Mucosa of stomach (tissue), 1 donor: ENCODE data around the gene PSMD1.
"Not testable (repeated sequence)": the region's sequence is repeated elsewhere in the genome, so short reads cannot be mapped to it uniquely, and the experiment has no call there.

ENCODE experiments used
- H3K27me3 ChIP-seq: one replicate; pipeline ENCODE4 v1.7.0; 2013; ENCODE audit warnings: mild to moderate bottlenecking, low read length; ENCODE audit not compliant: control insufficient read depth, insufficient read depth
- H3K36me3 ChIP-seq: one replicate; pipeline ENCODE4 v1.7.0; 2013; ENCODE audit warnings: low read length; ENCODE audit not compliant: control insufficient read depth, insufficient read depth
- H3K4me1 ChIP-seq: one replicate; pipeline ENCODE4 v1.7.0; 2013; ENCODE audit warnings: mild to moderate bottlenecking, low read length; ENCODE audit not compliant: control insufficient read depth, insufficient read depth
- H3K4me3 ChIP-seq: one replicate; pipeline ENCODE4 v1.7.0; 2013; ENCODE audit warnings: low read length
- H3K9ac ChIP-seq: one replicate; pipeline ENCODE4 v1.7.0; 2013; ENCODE audit warnings: mild to moderate bottlenecking, low read length, moderate library complexity
- H3K9me3 ChIP-seq: one replicate; pipeline ENCODE4 v1.7.0; 2013; ENCODE audit warnings: mild to moderate bottlenecking, low read length, moderate library complexity; ENCODE audit not compliant: control insufficient read depth
- donor health status: Pancreatic carcinoma.

The PSMD1 gene

GRCh38 chr2:231176066-231176465, 119.4 kb downstream of the PSMD1 start:
- Histone ChIP-seq H3K4me1 (no peaks in the 10 kb centered on the region), H3K27me3 (no peaks in the 10 kb centered on the region), H3K4me3 (no peak overlapping the region), H3K9ac (no peak overlapping the region), H3K9me3 (no peaks in the 10 kb centered on the region), H3K36me3 (no peaks in the 10 kb centered on the region)

GRCh38 chr2:231177156-231178025, 120.7 kb downstream of the PSMD1 start:
- Histone ChIP-seq H3K4me3 (no peak overlapping the region), H3K9me3 (no peaks in the 10 kb centered on the region), H3K27me3 (no peaks in the 10 kb centered on the region), H3K9ac (no peak overlapping the region), H3K4me1 (no peaks in the 10 kb centered on the region), H3K36me3 (no peaks in the 10 kb centered on the region)

DNA sequence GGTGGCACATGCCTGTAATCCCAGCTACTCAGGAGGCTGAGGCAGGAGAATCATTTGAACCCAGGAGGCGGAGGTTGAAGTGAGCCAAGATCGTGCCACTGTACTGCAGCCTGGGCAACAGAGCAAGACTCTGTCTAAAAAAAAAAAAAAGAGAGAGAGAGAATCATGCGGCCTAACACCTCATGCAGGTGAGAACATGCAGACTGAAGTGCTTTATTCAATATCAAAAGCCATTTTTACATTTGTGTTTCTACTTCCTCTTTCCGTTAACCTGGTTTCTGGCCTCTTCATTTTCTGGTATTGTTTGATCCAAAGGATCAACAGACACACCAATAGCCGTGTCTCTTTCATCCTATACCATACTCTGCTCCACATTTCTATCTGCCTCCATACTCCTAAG, 122.1 kb downstream of the PSMD1 start:
- not testable (repeated sequence) for H3K4me3 ChIP-seq, H3K9ac ChIP-seq, H3K4me1 ChIP-seq, H3K36me3 ChIP-seq, H3K27me3 ChIP-seq, H3K9me3 ChIP-seq

DNA sequence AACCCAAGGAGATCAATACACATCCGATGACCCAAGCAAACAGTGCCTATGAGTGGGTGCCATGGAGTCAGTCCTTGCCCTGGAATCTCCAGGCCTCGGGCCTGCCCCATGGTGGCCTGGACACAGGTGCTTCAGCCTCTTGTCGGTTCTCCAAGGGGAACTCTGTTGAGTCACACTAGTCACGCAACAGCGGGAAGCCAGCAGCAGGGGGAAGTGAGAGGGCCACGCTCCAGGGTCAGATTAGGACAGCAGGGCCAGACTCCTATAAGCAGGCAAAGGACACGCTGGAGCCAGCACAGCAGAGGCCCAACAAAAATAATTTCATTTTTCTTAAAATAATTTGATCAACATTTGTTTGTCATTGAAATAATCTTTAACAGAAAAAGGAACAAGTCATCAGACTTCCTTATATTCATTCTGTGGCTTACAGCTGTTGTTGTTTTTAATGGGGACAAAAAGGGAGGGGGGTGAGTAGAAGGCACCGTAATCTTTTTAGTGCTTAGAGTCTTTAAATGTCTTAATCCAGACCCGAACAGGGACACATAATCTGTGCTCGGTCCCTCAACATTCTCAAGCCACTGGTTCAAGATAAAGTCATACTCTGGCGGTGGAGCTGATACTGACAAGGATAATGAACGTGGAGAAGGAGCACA, 125.3 kb downstream of the PSMD1 start:
- no peak overlapping the region for H3K9ac ChIP-seq

DNA sequence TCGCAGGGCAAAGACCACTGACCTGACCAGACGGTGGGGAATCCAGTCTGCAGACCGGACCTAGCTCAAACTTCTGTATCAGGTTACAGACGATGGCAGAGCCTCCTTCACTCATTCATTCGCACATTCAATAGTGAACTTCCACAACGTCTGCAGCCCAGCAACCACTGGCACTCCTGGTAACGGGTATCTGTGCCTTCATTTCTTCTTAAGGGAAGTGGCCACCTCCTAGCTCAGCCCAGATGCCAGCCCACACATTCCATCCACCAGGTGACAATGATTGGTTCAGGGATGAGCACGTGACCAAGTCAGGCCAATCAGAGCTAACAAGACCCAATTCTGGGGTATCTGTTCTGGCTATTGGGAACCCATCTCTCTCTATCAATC, 125.8 kb downstream of the PSMD1 start:
- Histone ChIP-seq H3K9ac (no peak overlapping the region), H3K4me3 (no peak overlapping the region), H3K27me3 (no peaks in the 10 kb centered on the region), H3K36me3 (no peaks in the 10 kb centered on the region), H3K4me1 (peaks cover 8% of the 10 kb centered on the region), H3K9me3 (no peaks in the 10 kb centered on the region)

More for the DNA sequence above, 125.3 kb downstream of the PSMD1 start:
- Histone ChIP-seq H3K4me1 (peaks cover 8% of the 10 kb centered on the region), H3K36me3 (no peaks in the 10 kb centered on the region), H3K4me3 (no peak overlapping the region), H3K9me3 (no peaks in the 10 kb centered on the region), H3K27me3 (no peaks in the 10 kb centered on the region)

DNA sequence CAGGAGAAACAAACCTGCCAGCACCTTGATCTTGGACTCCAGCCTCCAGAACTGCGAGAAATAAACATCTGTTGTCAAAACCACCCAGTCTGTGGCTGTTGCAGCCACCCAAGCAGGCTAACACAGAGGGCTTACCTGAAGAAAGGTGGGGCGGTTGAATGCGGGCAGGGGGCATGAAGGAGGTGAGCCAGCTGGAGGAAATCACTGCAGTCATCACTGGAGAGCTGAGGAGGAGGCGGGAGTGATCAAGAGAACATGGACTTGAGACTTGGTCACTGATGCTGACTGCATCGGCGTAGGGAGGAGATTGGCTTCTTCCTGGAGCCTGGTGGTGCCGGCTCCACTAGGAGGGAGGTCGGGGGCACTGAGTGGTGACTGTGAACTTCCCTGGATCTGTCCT, 127.2 kb downstream of the PSMD1 start:
- Histone ChIP-seq H3K36me3 (no peaks in the 10 kb centered on the region), H3K4me3 (no peak overlapping the region), H3K9ac (no peak overlapping the region), H3K4me1 (peaks cover 8% of the 10 kb centered on the region), H3K27me3 (no peaks in the 10 kb centered on the region), H3K9me3 (no peaks in the 10 kb centered on the region)

- H3K4me1 ChIP-seq = peaks cover 8% of the 10 kb centered on the region
- no peak overlapping the region for H3K9ac ChIP-seq
- no peak overlapping the region for H3K4me3 ChIP-seq
- no peaks in the 10 kb centered on the region for H3K36me3 ChIP-seq
- H3K9me3 ChIP-seq = no peaks in the 10 kb centered on the region
- no peaks in the 10 kb centered on the region for H3K27me3 ChIP-seq
Observed at GRCh38 chr2:231184319-231184718, 127.7 kb downstream of the PSMD1 start.

DNA sequence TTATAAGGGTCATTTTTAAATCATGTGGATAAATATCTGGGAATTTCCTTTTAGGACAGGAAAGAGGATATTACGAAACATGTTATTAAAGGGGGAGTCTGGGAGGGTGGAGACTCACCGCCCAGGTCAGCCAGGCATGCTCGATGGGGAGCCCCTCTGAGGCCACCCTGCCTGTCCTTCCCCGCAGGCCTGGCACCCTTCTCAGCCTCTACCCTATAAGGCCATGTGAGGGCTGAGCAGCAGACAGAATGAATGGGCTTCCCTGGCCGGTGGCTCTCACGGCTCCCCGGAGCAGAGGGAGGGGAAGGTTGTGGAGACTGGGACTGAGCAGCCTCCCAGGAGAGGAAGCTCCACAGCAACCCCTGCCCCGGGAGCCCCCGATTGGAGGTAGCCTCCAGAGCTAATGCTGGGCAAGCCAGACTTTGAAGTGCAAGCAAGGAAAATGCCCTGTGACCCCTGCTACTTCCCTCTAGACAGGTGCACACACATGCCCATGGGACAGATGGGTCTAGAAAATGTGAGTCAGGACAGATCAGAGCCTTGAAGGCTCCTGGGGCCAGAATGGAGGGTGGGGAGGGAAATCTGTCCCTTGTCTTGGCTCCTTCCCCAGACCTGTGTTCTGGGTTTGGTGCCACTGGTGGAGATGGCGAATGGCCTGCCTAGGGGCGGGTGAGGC, 128.5 kb downstream of the PSMD1 start:
- peaks cover 8% of the 10 kb centered on the region for H3K4me1 ChIP-seq

GRCh38 chr2:231185886-231186285, 129.2 kb downstream of the PSMD1 start:
- Histone ChIP-seq H3K4me3 (no peak overlapping the region), H3K9me3 (no peaks in the 10 kb centered on the region), H3K36me3 (no peaks in the 10 kb centered on the region), H3K4me1 (peaks cover 13% of the 10 kb centered on the region), H3K27me3 (peaks cover 8% of the 10 kb centered on the region), H3K9ac (no peak overlapping the region)

More for the DNA sequence above, 128.5 kb downstream of the PSMD1 start:
- no peaks in the 10 kb centered on the region for H3K9me3 ChIP-seq
- no peaks in the 10 kb centered on the region for H3K36me3 ChIP-seq
- no peak overlapping the region for H3K9ac ChIP-seq
- H3K27me3 ChIP-seq = peaks cover 1% of the 10 kb centered on the region
- no peak overlapping the region for H3K4me3 ChIP-seq

- Histone ChIP-seq H3K9ac (no peak overlapping the region), H3K9me3 (no peaks in the 10 kb centered on the region), H3K27me3 (peaks cover 8% of the 10 kb centered on the region), H3K4me1 (peaks cover 16% of the 10 kb centered on the region), H3K36me3 (no peaks in the 10 kb centered on the region), H3K4me3 (no peak overlapping the region)
Observed at GRCh38 chr2:231186325-231186724, 129.7 kb downstream of the PSMD1 start.

DNA sequence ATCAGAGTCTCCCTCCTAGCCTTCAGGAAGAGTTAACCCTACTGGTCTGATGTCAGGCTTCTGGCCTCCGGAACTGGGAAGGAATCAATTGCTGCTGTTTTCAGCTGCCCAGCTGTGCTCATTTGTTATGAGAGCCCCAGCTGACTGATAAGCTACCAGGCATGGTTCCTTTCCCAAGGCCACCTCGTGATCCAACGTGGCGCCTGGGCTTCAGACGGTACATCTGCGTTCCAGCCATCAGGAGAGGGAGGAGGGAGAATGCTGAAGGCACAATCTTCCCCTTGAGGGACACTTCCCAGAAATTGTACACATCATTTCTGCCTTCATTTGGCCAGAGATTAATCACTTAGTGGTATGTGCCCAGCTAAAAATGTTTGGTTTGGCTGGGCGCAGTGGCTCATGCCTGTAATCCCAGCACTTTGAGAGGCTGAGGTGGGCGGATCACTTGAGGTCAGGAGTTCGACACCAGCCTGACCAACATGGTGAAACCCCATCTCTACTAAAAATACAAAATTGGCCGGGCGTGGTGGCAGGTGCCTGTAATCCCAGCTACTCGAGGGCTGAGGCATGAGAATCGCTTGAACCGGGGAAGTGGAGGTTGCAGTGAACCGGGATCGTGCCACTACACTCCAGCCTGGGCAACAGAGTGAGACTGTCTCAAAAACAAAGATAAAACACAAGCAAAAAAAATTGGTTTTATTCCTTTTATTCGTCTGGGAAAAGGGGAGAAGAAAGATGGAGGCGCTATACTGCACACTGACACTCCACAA, 131.3 kb downstream of the PSMD1 start:
- peaks cover 16% of the 10 kb centered on the region for H3K4me1 ChIP-seq
- H3K9ac ChIP-seq = no peak overlapping the region
- H3K9me3 ChIP-seq = no peaks in the 10 kb centered on the region
- H3K27me3 ChIP-seq = peaks cover 8% of the 10 kb centered on the region
- no peak overlapping the region for H3K4me3 ChIP-seq
- no peaks in the 10 kb centered on the region for H3K36me3 ChIP-seq
